PC-9 (cell line): ENCODE measurements around the gene MBNL2.

Source experiments
- EZH2 ChIP-seq: fragments of 200-600 bp; sonication (generic); IDR thresholded peaks from 2 replicates; pipeline ENCODE4 v1.8.0; 2017; ENCODE audit warnings: antibody characterized with exemption, low read depth
- TF ChIP-seq, protein P1 (sequence below): fragments of 200-600 bp; sonication (generic); conservative IDR thresholded peaks from 2 replicates; pipeline ENCODE4 v1.6.1; 2017; ENCODE audit warnings: mixed run types, antibody characterized with exemption, mild to moderate bottlenecking, moderate library complexity

DNA sequence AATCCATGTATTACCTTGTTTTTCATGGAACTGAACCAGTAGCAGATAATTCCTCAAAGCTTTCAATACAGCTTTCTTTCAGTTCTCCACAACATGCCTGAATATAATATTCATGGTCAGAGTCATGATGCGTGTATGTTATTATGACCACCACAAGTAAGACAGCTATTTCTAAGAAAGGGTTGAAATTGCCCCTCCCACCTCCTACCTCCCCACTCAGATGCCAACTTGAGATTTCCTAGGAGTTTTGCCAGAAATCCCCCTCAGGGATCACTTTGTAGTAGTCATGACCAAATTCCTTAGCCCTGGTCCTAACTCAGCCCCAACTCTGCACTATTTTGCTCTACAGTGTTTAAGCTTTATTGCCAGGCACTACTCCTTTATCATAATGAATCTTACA is 141.9 kb downstream of the MBNL2 start:
- TF ChIP-seq, protein P1, sequence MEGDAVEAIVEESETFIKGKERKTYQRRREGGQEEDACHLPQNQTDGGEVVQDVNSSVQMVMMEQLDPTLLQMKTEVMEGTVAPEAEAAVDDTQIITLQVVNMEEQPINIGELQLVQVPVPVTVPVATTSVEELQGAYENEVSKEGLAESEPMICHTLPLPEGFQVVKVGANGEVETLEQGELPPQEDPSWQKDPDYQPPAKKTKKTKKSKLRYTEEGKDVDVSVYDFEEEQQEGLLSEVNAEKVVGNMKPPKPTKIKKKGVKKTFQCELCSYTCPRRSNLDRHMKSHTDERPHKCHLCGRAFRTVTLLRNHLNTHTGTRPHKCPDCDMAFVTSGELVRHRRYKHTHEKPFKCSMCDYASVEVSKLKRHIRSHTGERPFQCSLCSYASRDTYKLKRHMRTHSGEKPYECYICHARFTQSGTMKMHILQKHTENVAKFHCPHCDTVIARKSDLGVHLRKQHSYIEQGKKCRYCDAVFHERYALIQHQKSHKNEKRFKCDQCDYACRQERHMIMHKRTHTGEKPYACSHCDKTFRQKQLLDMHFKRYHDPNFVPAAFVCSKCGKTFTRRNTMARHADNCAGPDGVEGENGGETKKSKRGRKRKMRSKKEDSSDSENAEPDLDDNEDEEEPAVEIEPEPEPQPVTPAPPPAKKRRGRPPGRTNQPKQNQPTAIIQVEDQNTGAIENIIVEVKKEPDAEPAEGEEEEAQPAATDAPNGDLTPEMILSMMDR = no peak
- TF ChIP-seq EZH2 = no peak
